Transverse colon (tissue), 3 donors: ENCODE data around the gene PPY.

Experiments
- EP300 ChIP-seq: sonication (generic); formaldehyde crosslinking; IDR thresholded peaks from one replicate; pipeline ENCODE4 v1.6.1; 2017; ENCODE audit warnings: antibody characterized with exemption, low read depth
- POLR2AphosphoS5 ChIP-seq, 3 donors: sonication (generic); formaldehyde crosslinking; IDR thresholded peaks; one replicate each; pipeline ENCODE4 v1.6.1; 2016; ENCODE audit warnings: antibody characterized with exemption in 3 of 3

- TF ChIP-seq EP300 = no peak
- no peak for TF ChIP-seq POLR2AphosphoS5 (IDR thresholded peaks at IDR 0.05)
These were observed 15.0 kb downstream of the PPY start for GRCh38 chr17:43927060-43927864.
